GM12878 (cell line): ENCODE results near the gene ACTN3.
A peak's percentile ranks its signal among the peaks of the same experiment; 100 is the strongest.

ENCODE experiments used
- EZH2 ChIP-seq: IDR thresholded peaks from 2 replicates; pipeline ENCODE4 v1.6.1; 2012; ENCODE audit warnings: low read depth, mild to moderate bottlenecking, control low read depth, inconsistent platforms, low read length, borderline replicate concordance; ENCODE audit not compliant: control insufficient read depth
- JUNB ChIP-seq: IDR thresholded peaks from 2 replicates; pipeline ENCODE4 v1.6.1; 2016; ENCODE audit warnings: antibody characterized with exemption, mild to moderate bottlenecking
- POLR2AphosphoS5 ChIP-seq: IDR thresholded peaks from 2 replicates; pipeline ENCODE4 v1.6.1; 2011; ENCODE audit warnings: mild to moderate bottlenecking, low read length, inconsistent platforms
- SMC3 ChIP-seq: IDR thresholded peaks from 2 replicates; pipeline ENCODE4 v1.6.1; 2011; ENCODE audit warnings: low read length, improper control_type of control experiment, borderline replicate concordance
- YBX1 ChIP-seq: fragments of 450-650 bp; IDR thresholded peaks from 2 replicates; pipeline ENCODE4 v1.6.1; 2016; ENCODE audit warnings: antibody characterized with exemption

DNA sequence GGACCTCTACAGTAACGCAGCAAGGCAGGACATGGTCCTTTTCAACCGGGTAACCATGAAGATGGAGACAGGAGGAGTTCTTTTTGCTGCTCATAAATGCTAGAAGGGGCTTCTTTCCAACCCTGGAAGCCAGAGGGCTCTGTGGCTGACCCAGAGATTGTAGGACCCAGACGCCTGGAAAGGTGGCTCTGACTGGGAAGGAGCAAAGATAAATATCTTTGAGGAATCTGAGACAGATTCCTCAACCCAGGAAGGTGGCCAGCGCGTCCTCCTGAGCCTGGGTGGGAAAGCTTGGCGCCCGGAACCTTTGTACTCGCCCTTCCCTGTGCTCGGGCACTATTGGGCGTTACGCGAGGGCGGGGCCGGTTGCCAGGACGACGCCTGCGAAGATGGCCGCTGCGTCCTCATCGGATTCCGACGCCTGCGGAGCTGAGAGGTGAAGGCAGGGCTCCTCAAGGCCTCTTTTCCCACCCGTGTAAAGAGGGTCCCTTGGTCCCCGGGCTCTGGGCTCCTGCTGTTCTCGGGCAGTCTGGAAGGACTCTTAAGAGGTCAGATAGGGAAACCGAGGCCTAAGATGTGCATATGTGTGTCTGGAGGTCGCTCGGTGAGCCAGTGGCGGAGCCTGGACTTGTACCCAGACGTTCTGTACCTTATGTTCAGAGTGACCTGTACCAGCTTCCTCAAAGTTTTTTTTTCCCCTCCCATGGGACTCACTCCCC lies 36.3 kb upstream of the ACTN3 start, which contains the start of gene BBS1:
- 0 out of 2 replicates have a peak, but pooled peaks have one; percentile 15 for TF ChIP-seq SMC3
- TF ChIP-seq JUNB = no peak
- no peak for TF ChIP-seq EZH2
- no peak for TF ChIP-seq YBX1
- peak; percentile 83 for TF ChIP-seq POLR2AphosphoS5
